HepG2 (cell line): ENCODE results near the gene SLC34A3. TPM values are rescaled to one million over a fixed set of nuclear protein-coding genes. Genes with fewer than 3 reads are reported as not detected.

Experiments used
- CHCHD3 ChIP-seq: sonication (generic); formaldehyde crosslinking; IDR thresholded peaks from 2 replicates; pipeline ENCODE4 v1.8.0; 2022; ENCODE audit warnings: mild to moderate bottlenecking, missing genetic modification reagents, moderate library complexity
- CREBL2 ChIP-seq: sonication (generic); formaldehyde crosslinking; IDR thresholded peaks from 2 replicates; pipeline ENCODE4 v1.8.1; 2023; ENCODE audit warnings: missing genetic modification reagents, mild to moderate bottlenecking, borderline replicate concordance
- DMTF1 ChIP-seq: sonication (generic); formaldehyde crosslinking; IDR thresholded peaks from 2 replicates; pipeline ENCODE4 v1.4.0; 2020; ENCODE audit warnings: mild to moderate bottlenecking, missing genetic modification reagents
- ESRRA ChIP-seq: sonication (generic); formaldehyde crosslinking; IDR thresholded peaks from 2 replicates; pipeline ENCODE4 v1.5.1; 2020; ENCODE audit warnings: mild to moderate bottlenecking, low read depth, missing genetic modification reagents
- FOXA3 ChIP-seq: IDR thresholded peaks from 2 replicates; pipeline ENCODE4 v1.6.1; 2016; ENCODE audit warnings: missing genetic modification reagents, missing compliant biosample characterization
- HIC2 ChIP-seq: sonication (generic); formaldehyde crosslinking; IDR thresholded peaks from 2 replicates; pipeline ENCODE4 v1.9.0; 2022; ENCODE audit warnings: low read depth, missing genetic modification reagents
- IKZF1 ChIP-seq: fragments of 450-650 bp; IDR thresholded peaks from 2 replicates; pipeline ENCODE4 v1.7.1; 2016
- NFE2L1 ChIP-seq: sonication (generic); formaldehyde crosslinking; IDR thresholded peaks from 2 replicates; pipeline ENCODE4 v1.4.0; 2020; ENCODE audit warnings: missing genetic modification reagents, mild to moderate bottlenecking, borderline replicate concordance
- NKX3-1 ChIP-seq: sonication (generic); formaldehyde crosslinking; IDR thresholded peaks from 2 replicates; pipeline ENCODE4 v1.5.0; 2020; ENCODE audit warnings: missing genetic modification reagents
- PLRG1 ChIP-seq: fragments of 450-650 bp; conservative IDR thresholded peaks from 2 replicates; pipeline ENCODE4 v1.6.1; 2016
- RAD51 ChIP-seq: fragments of 450-650 bp; IDR thresholded peaks from 2 replicates; pipeline ENCODE4 v1.6.1; 2016; ENCODE audit warnings: borderline replicate concordance
- SKI ChIP-seq: fragments of 450-650 bp; IDR thresholded peaks from one replicate; pipeline ENCODE4 v1.6.1; 2018; ENCODE audit warnings: mild to moderate bottlenecking; ENCODE audit not compliant: partially characterized antibody
- SP5 ChIP-seq: IDR thresholded peaks from 2 replicates; pipeline ENCODE4 v1.6.1; 2016; ENCODE audit warnings: low read depth, borderline replicate concordance
- THAP11 ChIP-seq: IDR thresholded peaks from 2 replicates; pipeline ENCODE4 v1.6.1; 2016; ENCODE audit warnings: missing biosample characterization, missing genetic modification reagents
- ZIK1 ChIP-seq: sonication (generic); formaldehyde crosslinking; IDR thresholded peaks from 2 replicates; pipeline ENCODE4 v1.5.0; 2020; ENCODE audit warnings: mild to moderate bottlenecking, low read depth, missing genetic modification reagents, borderline replicate concordance
- ZNF10 ChIP-seq: sonication (generic); formaldehyde crosslinking; IDR thresholded peaks from 2 replicates; pipeline ENCODE4 v1.4.0; 2020; ENCODE audit warnings: mild to moderate bottlenecking, low read depth, missing genetic modification reagents, borderline replicate concordance
- ZNF160 ChIP-seq: sonication (generic); formaldehyde crosslinking; IDR thresholded peaks from 2 replicates; pipeline ENCODE4 v1.8.0; 2022; ENCODE audit warnings: mild to moderate bottlenecking, inconsistent platforms, missing genetic modification reagents
- ZNF44 ChIP-seq: sonication (generic); formaldehyde crosslinking; IDR thresholded peaks from 2 replicates; pipeline ENCODE4 v1.5.1; 2020; ENCODE audit warnings: mild to moderate bottlenecking, missing genetic modification reagents
- ZNF501 ChIP-seq: sonication (generic); formaldehyde crosslinking; IDR thresholded peaks from 2 replicates; pipeline ENCODE4 v1.5.1; 2020; ENCODE audit warnings: mild to moderate bottlenecking, moderate library complexity, missing genetic modification reagents
- ZNF530 ChIP-seq: sonication (generic); formaldehyde crosslinking; IDR thresholded peaks from 2 replicates; pipeline ENCODE4 v1.5.0; 2020; ENCODE audit warnings: low read depth, mild to moderate bottlenecking, missing genetic modification reagents
- ZNF780A ChIP-seq: sonication (generic); formaldehyde crosslinking; IDR thresholded peaks from 2 replicates; pipeline ENCODE4 v1.8.0; 2022; ENCODE audit warnings: mild to moderate bottlenecking, missing genetic modification reagents, moderate library complexity
- ZNF800 ChIP-seq: sonication (generic); formaldehyde crosslinking; IDR thresholded peaks from 2 replicates; pipeline ENCODE4 v1.4.0; 2020; ENCODE audit warnings: missing genetic modification reagents
- ZNF883 ChIP-seq: sonication (generic); formaldehyde crosslinking; IDR thresholded peaks from 2 replicates; pipeline ENCODE4 v1.5.1; 2020; ENCODE audit warnings: mild to moderate bottlenecking, missing genetic modification reagents; ENCODE audit errors: not compliant biosample characterization
- polyA plus RNA-seq, 8 experiments: library from polyadenylated mRNA; depleted of rRNA in 3 of 8; stranded (reverse) in 7 of 8; unstranded in 1 of 8; fragments of >200 nt; fragmentation: Illumina TruSeq in 4 of 8; extraction: Trizol in 4 of 8; gene quantifications; 2 replicates each; pipeline versions ENCODE4 v1.2.1 to v1.2.3, GENCODE V29; 2011 to 2016; ENCODE audit warnings: low read depth in 4 of 8, missing spikeins in 1 of 8, mixed read lengths in 1 of 8; ENCODE audit not compliant: insufficient read depth in 1 of 8
- total RNA-seq, 5 experiments: library from RNA; depleted of rRNA; stranded (reverse); fragments of >200 nt; fragmentation: Illumina TruSeq; extraction: Trizol; gene quantifications; 2 replicates each; pipeline ENCODE4 v1.2.3, GENCODE V29; 2016; ENCODE audit warnings: low read depth in 1 of 5

Gene SLC34A3
- total and polyA plus RNA-seq, 2 of the 13 experiments (the other 11 are each of a cell fraction or from before 2014, with no cell fraction given) = 0.07 to 1.0 TPM

- TF ChIP-seq DMTF1 (CRISPR knock-in tag) (no peak), CHCHD3 (CRISPR knock-in tag) (no peak), ZNF44 (CRISPR knock-in tag) (peak; percentile 76; the same call in 1 of the 2 replicates), PLRG1 (no peak), ZNF883 (CRISPR knock-in tag) (no peak), ZNF800 (CRISPR knock-in tag) (no peak; the same call in 1 of the 2 replicates), ZNF501 (CRISPR knock-in tag) (no peak; the same call in 1 of the 2 replicates), ZNF10 (CRISPR knock-in tag) (no peak), ZIK1 (CRISPR knock-in tag) (no peak; the same call in 1 of the 2 replicates), CREBL2 (CRISPR knock-in tag) (no peak), ZNF780A (CRISPR knock-in tag) (0 out of 2 replicates have a peak, but pooled peaks have one; percentile 39), ESRRA (CRISPR knock-in tag) (no peak; the same call in 1 of the 2 replicates), NFE2L1 (CRISPR knock-in tag) (no peak), THAP11 (peak; percentile 97), HIC2 (peak; percentile 16; the same call in 1 of the 2 replicates), RAD51 (no peak), SKI (peak; percentile 93), NKX3-1 (CRISPR knock-in tag) (peak; percentile 54; the same call in 1 of the 2 replicates), SP5 (peak; percentile 20; the same call in 1 of the 2 replicates), ZNF530 (no peak), ZNF160 (CRISPR knock-in tag) (peak; percentile 21; the same call in 1 of the 2 replicates), FOXA3 (peak; percentile 85), IKZF1 (no peak)
Observed at GRCh38 chr9:137188490-137189296, 42.0 kb upstream of the SLC34A3 start, which contains the start of the genes ANAPC2 and SSNA1 (continued).
